Measurements from ENCODE around the gene WDR46. TPM values are rescaled to one million over a fixed set of nuclear protein-coding genes. Genes with fewer than 3 reads are reported as not detected.
"Not testable (repeated sequence)": the region's sequence is repeated elsewhere in the genome, so short reads cannot be mapped to it uniquely, and the experiment has no call there.

WDR46 gene
- total RNA-seq, 1 donor from 2014 or later: 95.2 TPM

DNA sequence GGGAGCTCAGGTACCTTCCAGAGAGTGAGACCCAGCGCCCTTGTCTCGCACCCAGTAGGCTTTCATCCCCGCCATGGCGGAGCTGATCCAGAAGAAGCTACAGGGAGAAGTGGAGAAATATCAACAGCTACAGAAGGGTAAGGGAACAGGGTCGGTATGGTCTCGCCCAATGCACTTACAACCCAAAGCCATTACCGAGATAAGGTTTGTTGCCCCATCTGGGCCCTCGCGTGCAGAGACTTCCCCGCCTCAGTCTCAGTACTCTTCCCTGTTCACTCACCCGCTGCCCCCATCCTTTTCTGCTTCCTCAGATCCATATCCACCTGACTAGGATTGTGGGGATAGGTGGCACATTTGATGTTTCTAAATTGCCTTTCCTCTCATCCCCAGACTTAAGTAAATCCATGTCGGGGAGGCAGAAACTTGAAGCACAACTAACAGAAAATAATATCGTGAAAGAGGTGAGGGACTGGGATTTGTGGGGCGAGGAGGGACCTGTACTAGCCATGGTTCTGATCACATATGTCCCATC is 811 bp upstream of the WDR46 start:
- no peak for DNase-seq (ENCODE audit: low read depth)

DNA sequence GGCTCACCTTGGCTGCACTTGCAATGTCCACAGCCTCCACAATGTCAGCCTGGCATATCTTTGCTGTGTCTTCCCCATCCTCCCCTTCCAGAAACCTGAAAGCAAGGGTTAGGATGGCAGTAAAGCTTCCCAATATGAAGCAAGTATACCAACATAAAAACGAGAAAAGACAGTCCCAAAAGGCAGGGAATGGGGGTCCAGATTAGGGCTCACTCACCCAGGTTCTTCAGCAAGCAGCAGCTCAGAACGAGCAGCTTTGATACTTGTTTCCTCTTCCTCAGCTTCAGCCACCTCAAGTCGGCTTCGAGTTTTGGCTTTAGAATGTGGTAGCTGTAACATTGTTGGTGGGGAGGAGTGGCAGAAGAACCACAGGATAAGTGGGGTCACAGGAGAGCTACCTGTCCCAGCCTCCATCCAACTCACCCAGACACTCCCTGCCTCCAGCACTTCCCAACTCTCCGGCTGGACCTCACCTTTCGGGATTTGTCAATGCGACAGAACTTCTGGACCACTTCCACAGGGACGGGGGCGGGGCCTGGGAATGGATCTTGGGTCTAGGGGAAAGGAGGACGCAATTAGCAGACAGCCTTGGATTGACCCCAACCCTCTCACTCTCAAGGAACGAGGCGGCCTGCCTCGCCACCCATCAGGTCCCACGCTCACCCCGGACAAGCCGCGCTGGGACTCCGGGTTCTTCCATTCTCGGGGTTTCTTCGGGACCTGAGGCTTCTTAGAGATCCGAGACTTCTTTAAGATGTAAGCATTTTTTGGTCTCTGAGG is 708 bp downstream of the WDR46 start:
- DNase-seq (ENCODE audit: low read depth): no peak

DNA sequence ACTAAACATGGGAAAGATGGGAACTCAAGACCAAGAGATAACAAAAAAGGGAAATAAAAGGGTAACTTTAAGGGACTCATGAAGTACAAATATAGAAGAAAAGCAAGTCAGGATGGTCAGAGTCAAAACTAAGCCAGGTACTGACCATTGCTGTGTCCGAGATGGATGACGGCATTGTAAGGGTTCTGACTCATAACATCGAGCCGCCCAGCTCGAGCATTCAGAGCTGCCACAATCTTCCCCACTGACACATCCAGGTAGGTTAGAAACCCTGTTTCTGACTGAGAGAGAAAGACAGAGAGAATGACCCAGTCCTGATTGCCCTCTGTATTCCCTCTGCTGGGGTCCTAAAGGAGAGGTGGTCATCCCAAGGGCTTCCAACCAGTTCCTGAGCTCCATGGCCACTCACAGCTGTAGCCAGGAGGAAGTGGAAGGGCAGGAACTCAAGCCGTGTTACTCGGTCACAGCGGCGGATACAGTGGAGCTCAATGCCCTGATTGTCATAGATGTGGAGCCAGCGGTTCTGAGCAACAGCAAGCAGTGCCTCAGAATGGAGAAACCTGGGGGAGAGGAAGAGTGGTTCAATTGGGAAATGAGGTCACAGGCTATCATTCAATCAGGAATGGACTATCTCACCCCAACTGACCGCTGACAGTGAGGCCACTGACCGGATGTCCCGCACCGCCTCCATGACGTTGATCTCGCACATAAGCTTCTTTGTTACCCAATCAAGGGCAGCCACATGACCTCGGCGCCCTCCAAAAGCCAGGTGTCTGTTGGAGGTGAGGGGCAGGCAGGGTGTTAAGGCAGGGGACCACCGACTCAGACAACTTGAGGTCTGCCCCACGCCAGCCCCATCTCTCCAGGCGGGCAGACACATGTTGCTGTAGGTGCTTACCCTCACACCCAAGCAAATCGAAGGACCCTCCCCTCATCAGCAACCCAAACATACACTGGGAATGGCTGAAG is 1.8 kb downstream of the WDR46 start:
- no peak for DNase-seq (ENCODE audit: low read depth)

DNA sequence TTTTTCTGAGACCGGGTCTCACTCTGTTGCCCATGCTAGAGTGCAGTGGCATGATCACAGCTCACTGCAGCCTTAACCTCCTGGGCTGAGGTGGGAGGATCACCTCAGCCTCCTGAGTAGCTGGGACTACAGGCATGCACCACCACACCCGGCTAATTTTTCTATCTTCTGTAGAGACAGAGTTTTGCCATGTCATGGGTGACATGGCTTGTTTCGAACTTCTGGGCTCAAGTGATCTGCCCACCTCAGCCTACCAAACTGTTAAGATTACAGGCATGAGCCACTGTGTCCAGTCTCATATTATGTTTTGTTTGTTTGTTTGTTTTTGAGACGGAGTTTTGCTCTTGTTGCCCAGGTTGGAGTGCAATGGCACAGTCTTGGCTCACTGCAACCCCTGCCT is 3.8 kb downstream of the WDR46 start:
- not testable (repeated sequence) for DNase-seq (ENCODE audit: low read depth)

DNA sequence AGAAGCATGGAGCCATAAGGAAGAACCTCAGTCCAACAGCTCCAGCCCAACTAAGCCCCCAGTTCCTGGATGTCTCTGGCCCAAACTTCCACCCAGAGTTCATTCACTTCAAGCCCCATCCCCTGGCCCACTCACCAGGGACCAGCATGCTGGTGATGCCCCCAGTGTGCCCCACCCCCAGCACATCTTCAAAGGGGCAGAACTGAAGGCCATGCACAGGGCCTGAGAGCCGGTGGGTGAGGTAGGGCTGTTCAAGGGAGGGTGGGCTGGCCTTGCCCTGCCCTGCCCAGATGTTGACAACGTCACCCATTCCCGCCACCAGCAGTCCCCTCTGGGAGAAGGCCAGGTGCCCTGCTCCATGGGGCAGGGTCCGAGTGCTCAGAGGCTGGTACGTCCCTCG is 8.5 kb downstream of the WDR46 start:
- DNase-seq (ENCODE audit: low read depth): no peak

DNA sequence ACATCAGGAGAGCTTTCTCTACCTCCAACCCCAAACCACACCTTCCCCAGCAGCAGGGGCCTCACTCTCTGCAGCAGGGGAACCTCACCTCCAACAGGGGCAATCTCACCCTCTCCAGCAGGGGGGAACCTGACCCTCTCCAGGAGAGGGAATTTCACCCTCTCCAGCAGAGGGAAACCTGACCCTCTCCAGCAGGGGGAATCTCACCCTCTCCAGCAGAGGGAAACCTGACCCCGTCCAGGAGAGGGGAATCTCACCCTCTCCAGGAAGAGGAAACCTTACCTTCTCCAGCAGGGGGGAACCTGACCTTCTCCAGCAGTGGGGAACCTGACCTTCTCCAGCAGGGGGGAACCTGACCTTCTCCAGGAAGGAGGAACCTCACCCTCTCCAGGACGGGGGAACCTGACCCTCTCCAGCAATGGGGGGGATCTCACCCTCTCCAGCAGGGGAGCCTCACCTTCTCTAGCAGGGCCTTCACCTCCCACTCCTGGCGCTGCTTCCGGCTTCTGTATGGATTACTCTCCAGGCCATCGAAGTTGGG is 9.0 kb downstream of the WDR46 start:
- peak; percentile 34 for DNase-seq (ENCODE audit: low read depth)

DNA sequence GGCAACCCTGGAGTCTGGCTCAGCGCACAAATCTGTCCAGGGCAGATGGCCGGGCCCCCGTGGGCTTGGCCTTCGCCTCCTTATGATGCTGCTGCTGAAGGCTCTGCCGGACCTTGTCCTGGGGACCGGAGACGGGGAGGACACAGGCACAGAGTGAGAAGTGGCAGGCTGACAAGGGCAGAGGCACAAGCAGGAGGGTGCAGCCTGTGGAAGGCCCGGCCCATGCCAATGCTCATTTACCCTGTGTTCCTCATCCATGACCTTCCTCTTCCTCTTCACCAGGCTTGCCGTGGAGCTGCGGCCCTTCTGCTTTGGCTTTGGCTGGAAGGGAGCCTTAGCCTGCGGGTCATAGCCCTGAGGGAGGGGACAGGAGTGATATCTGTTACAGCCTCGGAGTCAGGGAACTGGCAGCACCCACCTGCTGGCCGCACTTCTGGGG is 9.8 kb downstream of the WDR46 start:
- DNase-seq (ENCODE audit: low read depth): no peak

DNA sequence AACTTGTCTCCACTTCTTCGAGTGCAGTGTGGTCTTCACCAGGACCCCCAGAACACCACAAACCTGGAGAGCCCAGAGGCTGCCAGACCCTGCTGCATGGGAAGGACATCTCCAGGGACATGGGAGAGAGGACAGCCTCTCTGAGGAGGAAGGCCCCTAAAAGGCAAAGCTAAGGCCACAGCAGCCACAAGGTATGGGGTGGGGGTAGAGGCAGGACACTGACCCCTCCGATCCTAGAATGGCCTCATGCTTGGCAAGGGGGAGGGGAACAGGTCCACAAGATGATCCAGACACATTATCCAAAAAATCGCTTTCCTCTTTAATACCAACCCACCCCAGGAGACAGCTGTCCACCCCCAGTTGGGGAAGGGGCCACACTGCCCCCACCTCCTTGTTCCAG is 10.2 kb downstream of the WDR46 start:
- no peak for DNase-seq (ENCODE audit: low read depth)

DNA sequence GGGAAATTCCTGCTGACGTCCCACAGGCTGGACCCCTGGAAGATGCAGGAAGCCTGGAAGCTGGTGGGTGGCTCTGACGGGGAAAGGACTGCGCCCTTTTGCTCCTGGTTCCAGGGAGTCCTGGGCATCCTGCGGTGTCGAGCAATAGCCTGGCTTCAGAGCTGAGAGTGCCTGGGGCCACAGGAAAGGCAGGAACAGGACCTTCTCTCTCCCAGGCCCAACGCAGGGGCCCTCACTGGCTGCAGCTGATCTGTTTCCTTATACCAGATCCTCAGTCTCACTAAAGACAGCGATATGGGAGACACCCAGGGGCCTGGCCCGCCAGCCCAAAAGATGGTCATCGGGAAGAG is 10.7 kb downstream of the WDR46 start:
- DNase-seq (ENCODE audit: low read depth): no peak

DNA sequence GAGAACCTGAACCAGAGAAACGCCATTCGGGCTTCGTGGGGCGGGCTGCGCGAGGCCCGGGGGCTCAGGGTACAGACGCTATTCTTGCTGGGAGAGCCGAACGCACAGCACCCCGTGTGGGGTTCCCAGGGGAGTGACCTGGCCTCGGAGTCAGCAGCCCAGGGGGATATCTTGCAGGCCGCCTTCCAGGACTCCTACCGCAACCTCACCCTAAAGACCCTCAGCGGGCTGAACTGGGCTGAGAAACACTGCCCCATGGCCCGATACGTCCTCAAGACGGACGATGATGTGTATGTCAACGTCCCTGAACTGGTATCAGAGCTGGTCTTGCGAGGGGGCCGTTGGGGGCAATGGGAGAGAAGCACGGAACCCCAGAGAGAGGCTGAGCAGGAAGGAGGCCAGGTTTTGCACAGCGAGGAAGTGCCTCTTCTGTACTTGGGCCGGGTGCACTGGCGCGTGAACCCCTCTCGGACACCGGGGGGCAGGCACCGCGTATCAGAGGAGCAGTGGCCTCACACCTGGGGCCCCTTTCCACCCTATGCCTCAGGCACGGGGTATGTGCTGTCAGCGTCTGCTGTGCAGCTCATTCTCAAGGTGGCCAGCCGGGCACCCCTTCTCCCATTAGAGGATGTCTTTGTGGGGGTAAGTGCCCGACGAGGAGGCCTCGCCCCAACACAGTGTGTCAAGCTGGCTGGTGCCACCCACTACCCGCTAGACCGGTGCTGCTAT is 11.2 kb downstream of the WDR46 start:
- DNase-seq (ENCODE audit: low read depth): no peak

DNA sequence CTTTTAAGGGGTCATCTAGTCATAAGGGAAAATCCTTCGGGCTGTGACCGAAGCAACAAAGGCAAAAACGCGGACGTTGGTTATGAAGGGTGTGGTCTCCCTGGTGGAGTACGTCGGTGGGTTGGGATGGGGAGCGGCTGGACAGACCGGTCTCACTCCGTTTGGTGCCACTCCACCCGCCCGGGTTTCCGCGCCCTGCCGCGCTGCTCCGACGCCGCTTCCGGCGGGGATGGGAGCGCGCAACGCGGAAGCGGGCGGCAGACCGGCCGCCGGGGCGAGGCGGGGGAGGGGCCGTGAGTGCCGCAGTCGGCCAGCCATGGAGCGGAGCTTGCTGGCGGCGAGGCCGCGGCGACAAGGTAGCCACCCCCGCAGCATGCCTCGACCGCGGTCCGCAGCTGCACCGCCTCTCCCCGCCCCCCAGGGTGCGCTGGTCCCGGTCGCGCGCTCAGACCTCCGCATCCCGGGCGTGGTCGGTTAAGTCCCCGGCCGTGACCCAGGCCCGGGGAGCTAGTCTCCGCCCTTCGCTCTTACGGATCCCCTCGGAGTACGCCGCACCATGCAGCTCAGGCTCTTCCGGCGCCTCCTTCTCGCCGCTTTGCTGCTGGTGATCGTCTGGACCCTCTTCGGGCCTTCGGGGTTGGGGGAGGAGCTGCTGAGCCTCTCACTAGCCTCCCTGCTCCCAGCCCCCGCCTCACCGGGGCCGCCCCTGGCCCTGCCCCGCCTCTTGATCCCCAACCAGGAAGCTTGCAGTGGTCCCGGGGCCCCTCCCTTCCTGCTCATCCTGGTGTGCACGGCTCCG is 12.0 kb downstream of the WDR46 start, which contains the start of gene B3GALT4:
Gene B3GALT4, plus strand, starts transcription at position 260 of the 799 bp plus-strand sequence. Its CDS starts 297 bp downstream, at position 557.
- DNase-seq (ENCODE audit: low read depth): no peak

DNA sequence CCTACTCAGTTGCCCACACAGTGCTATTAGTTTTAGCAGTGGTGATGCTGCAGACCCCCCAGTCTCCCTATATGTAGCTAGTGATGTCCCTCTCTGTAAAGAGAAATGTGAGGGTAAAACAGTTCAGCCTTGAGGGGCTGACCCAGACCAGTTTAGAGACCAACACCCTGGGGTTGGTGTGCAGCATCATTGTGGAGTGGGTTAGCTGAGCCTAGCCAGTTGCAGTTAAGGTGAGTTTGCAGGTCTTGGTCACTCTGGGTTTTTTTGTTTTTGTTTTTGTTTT is 12.5 kb downstream of the WDR46 start:
- DNase-seq (ENCODE audit: low read depth): no peak

DNA sequence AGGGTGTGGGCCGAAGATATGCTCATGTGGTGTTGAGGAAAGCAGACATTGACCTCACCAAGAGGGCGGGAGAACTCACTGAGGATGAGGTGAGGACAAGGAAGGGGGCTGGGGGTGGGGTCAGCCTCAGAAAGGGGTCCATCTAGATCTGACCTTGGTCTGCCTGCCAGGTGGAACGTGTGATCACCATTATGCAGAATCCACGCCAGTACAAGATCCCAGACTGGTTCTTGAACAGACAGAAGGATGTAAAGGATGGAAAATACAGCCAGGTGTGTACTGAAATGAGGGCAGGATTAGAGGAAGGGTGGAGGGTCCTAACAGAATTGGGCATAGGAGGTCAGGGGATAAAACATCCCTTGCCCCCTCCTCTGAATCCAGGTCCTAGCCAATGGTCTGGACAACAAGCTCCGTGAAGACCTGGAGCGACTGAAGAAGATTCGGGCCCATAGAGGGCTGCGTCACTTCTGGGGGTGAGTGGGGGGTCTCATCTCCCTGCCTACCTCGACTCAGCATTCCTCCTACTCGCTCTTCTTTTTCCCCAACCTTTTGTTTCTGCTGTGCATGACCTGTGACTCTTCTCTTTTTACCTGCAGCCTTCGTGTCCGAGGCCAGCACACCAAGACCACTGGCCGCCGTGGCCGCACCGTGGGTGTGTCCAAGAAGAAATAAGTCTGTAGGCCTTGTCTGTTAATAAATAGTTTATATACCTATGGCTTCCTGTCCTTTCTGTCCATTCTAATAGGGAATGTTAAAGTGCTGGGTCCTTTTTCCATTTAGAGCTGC is 13.1 kb downstream of the WDR46 start:
- DNase-seq (ENCODE audit: low read depth): not testable (repeated sequence)

DNA sequence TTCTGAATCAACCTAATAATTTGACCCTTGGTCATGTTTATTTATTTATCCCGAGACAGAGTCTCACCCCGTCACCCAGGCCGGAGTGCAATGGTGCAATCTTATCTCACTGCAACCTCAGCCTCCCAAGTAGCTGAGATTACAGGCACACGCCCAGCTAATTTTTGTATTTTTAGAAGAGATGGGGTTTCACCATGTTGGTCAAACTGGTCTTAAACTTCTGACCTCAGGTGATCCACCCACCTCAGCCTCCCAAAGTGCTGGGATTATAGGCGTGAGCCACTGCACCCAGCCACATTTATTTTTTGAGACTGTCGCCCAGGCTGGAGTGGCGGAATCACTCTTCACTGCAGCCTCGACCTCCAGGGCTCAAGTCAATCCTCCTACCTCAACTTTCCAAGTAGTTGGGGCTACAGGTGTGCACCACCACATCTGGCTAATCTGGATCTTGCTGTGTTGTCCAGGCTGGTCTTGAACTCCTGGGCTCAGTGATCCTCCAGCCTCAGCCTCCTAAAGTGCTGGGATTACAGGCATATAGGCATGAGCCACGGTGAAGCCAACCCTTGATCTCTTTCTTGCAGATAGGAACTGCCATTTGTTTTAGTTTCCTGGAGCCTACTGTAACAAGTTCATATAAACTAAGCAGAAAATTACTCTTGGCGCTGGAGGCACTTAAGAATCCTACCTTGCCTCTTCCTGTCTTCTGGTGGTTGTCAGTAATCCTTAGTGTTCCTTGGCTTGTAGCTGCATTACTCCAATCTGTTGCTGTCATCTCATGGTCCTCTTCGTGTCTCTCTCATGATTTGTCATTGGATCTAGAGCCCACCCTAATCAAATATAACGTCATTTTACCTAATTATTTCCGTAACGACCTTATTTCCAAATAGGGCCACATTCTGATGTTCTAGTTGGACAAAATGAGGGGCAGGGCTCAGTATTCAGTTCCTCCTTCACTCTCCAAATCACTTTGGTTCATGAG is 14.8 kb downstream of the WDR46 start:
- DNase-seq (ENCODE audit: low read depth): no peak

DNA sequence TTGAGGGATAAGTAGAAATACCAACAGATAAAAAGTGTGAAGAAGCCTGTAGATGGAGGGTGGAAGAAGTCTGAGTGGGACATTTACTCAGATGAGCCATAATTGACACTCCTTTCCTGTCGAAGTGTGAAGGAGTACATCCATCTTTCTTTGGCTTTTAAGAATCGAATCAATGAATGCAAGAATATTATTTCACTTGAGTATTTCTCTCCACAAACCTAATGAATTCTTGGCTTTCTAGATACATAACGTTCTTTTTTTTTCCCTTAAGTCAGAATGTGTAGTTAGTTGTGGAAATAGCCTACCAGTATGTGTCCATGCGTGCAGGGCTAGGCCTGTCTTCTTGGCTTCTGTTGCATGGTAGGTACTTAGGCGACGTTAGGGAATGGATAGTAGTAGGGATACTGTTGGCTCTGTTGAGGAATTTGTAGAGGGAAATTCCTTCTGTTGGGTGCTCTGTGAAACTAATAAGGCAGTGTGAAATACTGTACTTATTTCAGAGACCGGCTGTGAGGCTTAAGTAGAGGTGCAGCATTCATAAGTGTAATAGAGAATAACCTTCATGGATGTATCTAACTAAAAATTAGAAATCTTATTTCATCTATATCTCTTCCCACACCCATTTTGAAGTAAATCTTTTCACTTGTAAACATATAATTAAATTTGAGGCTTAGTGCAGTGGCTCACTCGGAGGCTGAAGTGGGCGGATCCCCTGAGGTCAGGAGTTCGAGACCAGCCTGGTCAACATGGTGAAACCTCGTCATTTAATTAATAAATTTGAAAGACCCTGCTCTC is 15.7 kb downstream of the WDR46 start:
- no peak for DNase-seq (ENCODE audit: low read depth)

DNA sequence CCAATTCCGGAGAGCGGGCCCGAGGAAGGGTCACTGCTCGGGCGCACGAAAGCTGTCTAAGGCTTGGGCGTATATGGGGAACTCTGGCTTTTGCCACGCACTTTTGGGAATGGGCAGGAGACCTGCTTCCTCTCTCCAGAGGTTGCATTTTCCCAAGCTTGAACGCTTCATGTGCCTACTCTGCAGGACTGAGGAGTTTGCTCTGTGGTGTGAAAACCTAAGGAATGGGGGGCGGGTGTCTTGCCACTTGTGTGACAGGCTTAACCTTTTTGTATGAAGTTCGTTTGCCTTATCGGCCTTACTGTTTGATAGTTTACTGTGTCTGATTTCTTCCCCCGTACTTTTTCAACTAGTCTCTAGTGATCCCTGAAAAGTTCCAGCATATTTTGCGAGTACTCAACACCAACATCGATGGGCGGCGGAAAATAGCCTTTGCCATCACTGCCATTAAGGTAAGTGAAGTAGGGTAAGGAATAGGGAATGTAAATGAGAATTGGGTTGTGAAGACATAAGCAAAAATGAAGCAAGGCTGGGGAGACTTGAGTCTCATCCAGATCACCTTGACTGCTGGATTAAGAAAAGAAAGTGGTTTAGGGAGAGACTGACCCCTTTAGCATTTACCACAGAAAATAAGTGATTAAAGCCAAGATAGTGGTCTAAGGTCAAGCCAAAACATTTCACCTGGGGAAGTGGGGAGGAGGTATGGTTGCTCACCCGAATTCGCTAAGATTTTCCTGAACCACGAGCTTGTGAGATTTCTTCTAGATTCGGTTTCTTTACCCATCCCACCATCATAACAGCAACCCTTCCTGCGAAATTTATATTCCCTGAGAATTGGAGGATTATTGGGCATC is 16.5 kb downstream of the WDR46 start:
- no peak for DNase-seq (ENCODE audit: low read depth)
